HAP-1 (cell line): Measurements from ENCODE around the gene HMGXB3.
"Not testable (repeated sequence)": the region's sequence is repeated elsewhere in the genome, so short reads cannot be mapped to it uniquely, and the experiment has no call there.

Source experiments
- DNase-seq, 2 experiments: peaks; one replicate each; pipeline ENCODE4 v3.0.0-alpha.2; 2016 to 2020; ENCODE audit warnings: low spot score in 2 of 2
- H3K27me3 ChIP-seq: fragments of 250-450 bp; sonication (Bioruptor Pico); 2 replicates; pipeline ENCODE4 v1.5.1; 2020; ENCODE audit warnings: low read depth, mild to moderate bottlenecking, moderate library complexity
- H3K36me3 ChIP-seq: fragments of 250-450 bp; sonication (Bioruptor Pico); replicated peaks from 2 replicates; pipeline ENCODE4 v1.5.1; 2020; ENCODE audit warnings: mild to moderate bottlenecking
- H3K4me1 ChIP-seq: fragments of 250-450 bp; sonication (Bioruptor Pico); 2 replicates; pipeline ENCODE4 v1.5.1; 2020; ENCODE audit warnings: mild to moderate bottlenecking
- H3K4me3 ChIP-seq: fragments of 250-450 bp; sonication (Bioruptor Pico); 2 replicates; pipeline ENCODE4 v1.5.1; 2020; ENCODE audit warnings: mild to moderate bottlenecking, moderate library complexity
- H3K9me3 ChIP-seq: fragments of 250-450 bp; sonication (Bioruptor Pico); 2 replicates; pipeline ENCODE4 v1.5.1; 2020; ENCODE audit warnings: mild to moderate bottlenecking, moderate library complexity
- in situ Hi-C: fragments of 300-500 bp; cut with MboI; formaldehyde crosslinking; loops from 3 replicates; pipeline ENCODE4 v1.14.3; 2020; ENCODE audit warnings: low sequenced_read_pairs, inconsistent platforms, mixed read lengths

Gene HMGXB3

GRCh38 chr5:150077996-150078801, 77.7 kb downstream of the HMGXB3 start:
- Histone ChIP-seq H3K27me3 (no peaks in the 10 kb centered on the region; the same call in 1 of the 2 replicates), H3K36me3 (no peaks in the 10 kb centered on the region), H3K4me1 (no peaks in the 10 kb centered on the region), H3K4me3 (no peak overlapping the region), H3K9me3 (no peaks in the 10 kb centered on the region)
- in situ Hi-C loops, result no loop called here
- no peak for DNase-seq

GRCh38 chr5:150078802-150079689, 78.5 kb downstream of the HMGXB3 start:
- no peaks in the 10 kb centered on the region for H3K36me3 ChIP-seq
- H3K4me1 ChIP-seq, result no peaks in the 10 kb centered on the region
- no peak overlapping the region for H3K4me3 ChIP-seq
- DNase-seq, result no peak
- peaks cover 3% of the 10 kb centered on the region; the same call in 1 of the 2 replicates for H3K27me3 ChIP-seq
- in situ Hi-C loops, result no loop called here
- no peaks in the 10 kb centered on the region for H3K9me3 ChIP-seq

GRCh38 chr5:150079909-150080461, 79.4 kb downstream of the HMGXB3 start:
- DNase-seq, result no peak
- no peaks in the 10 kb centered on the region for H3K36me3 ChIP-seq
- H3K27me3 ChIP-seq, result peaks cover 3% of the 10 kb centered on the region; the same call in 1 of the 2 replicates
- no peaks in the 10 kb centered on the region for H3K9me3 ChIP-seq
- in situ Hi-C loops, result no loop called here
- no peak overlapping the region for H3K4me3 ChIP-seq
- H3K4me1 ChIP-seq, result no peaks in the 10 kb centered on the region

- no peak for DNase-seq
- Histone ChIP-seq H3K9me3 (no peaks in the 10 kb centered on the region), H3K27me3 (peaks cover 3% of the 10 kb centered on the region; the same call in 1 of the 2 replicates), H3K36me3 (no peaks in the 10 kb centered on the region), H3K4me3 (no peak overlapping the region), H3K4me1 (no peaks in the 10 kb centered on the region)
- in situ Hi-C loops, result no loop called here
Observed at GRCh38 chr5:150080696-150081435, 80.3 kb downstream of the HMGXB3 start.

GRCh38 chr5:150081541-150082283, 81.2 kb downstream of the HMGXB3 start:
- no peak for DNase-seq
- in situ Hi-C loops, result no loop called here
- no peaks in the 10 kb centered on the region for H3K36me3 ChIP-seq
- no peak overlapping the region for H3K4me3 ChIP-seq
- no peaks in the 10 kb centered on the region for H3K9me3 ChIP-seq
- peaks cover 3% of the 10 kb centered on the region; the same call in 1 of the 2 replicates for H3K27me3 ChIP-seq
- H3K4me1 ChIP-seq, result no peaks in the 10 kb centered on the region; the same call in none of the 2 replicates

- H3K36me3 ChIP-seq, result no peaks in the 10 kb centered on the region
- in situ Hi-C loops, result no loop called here
- no peaks in the 10 kb centered on the region for H3K9me3 ChIP-seq
- H3K4me3 ChIP-seq, result no peak overlapping the region
- H3K27me3 ChIP-seq, result peaks cover 3% of the 10 kb centered on the region; the same call in 1 of the 2 replicates
- peaks cover 7% of the 10 kb centered on the region for H3K4me1 ChIP-seq
- no peak for DNase-seq
Observed at GRCh38 chr5:150082374-150082773, 81.8 kb downstream of the HMGXB3 start.

- H3K9me3 ChIP-seq, result no peaks in the 10 kb centered on the region
- H3K4me1 ChIP-seq, result peaks cover 7% of the 10 kb centered on the region
- H3K27me3 ChIP-seq, result peaks cover 3% of the 10 kb centered on the region; the same call in 1 of the 2 replicates
- no peak for DNase-seq
- H3K36me3 ChIP-seq, result no peaks in the 10 kb centered on the region
- in situ Hi-C loops, result no loop called here
- H3K4me3 ChIP-seq, result no peak overlapping the region
Observed at GRCh38 chr5:150082889-150083288, 82.3 kb downstream of the HMGXB3 start.

GRCh38 chr5:150084754-150085153, 84.2 kb downstream of the HMGXB3 start:
- in situ Hi-C loops, H3K4me1 ChIP-seq, H3K36me3 ChIP-seq, H3K9me3 ChIP-seq, DNase-seq, H3K4me3 ChIP-seq, H3K27me3 ChIP-seq: not testable (repeated sequence)

GRCh38 chr5:150085191-150085912, 84.8 kb downstream of the HMGXB3 start:
- Histone ChIP-seq H3K36me3 (no peaks in the 10 kb centered on the region), H3K27me3 (peaks cover 6% of the 10 kb centered on the region), H3K4me3 (no peak overlapping the region), H3K9me3 (no peaks in the 10 kb centered on the region), H3K4me1 (peaks cover 7% of the 10 kb centered on the region)
- in situ Hi-C loops, result no loop called here
- DNase-seq, result no peak

- Histone ChIP-seq H3K27me3 (peaks cover 10% of the 10 kb centered on the region), H3K36me3 (no peaks in the 10 kb centered on the region), H3K4me1 (peaks cover 7% of the 10 kb centered on the region), H3K4me3 (no peak within 1 kb of the TSS), H3K9me3 (no peaks in the 10 kb centered on the region)
- no peak for DNase-seq
- in situ Hi-C loops, result no loop called here
Observed at GRCh38 chr5:150085950-150086715, 85.6 kb downstream of the HMGXB3 start, which contains the start of gene CSF1R. CSF1R (minus strand) TSS chr5:150086554; CDS start chr5:150086427, 127 bp downstream.

- Histone ChIP-seq H3K36me3 (no peaks in the 10 kb centered on the region), H3K9me3 (no peaks in the 10 kb centered on the region)
- in situ Hi-C loops, result no loop called here
Observed at GRCh38 chr5:150092159-150092787, 91.7 kb downstream of the HMGXB3 start.

More at GRCh38 chr5:150092159-150092787, 91.7 kb downstream of the HMGXB3 start:
- no peak for DNase-seq
- Histone ChIP-seq H3K4me1 (peaks cover 2% of the 10 kb centered on the region), H3K4me3 (no peak overlapping the region), H3K27me3 (peaks cover 14% of the 10 kb centered on the region)
